GM19193 (cell line): ENCODE measurements around the gene FOSL2.

Experiments used
- POLR2A ChIP-seq: IDR thresholded peaks from 4 replicates; pipeline ENCODE4 v1.6.1; 2011; ENCODE audit not compliant: insufficient read depth, insufficient read length; ENCODE audit errors: extremely low read depth

Gene FOSL2

GRCh38 chr2:28447086-28447485, 54.4 kb downstream of the FOSL2 start:
- TF ChIP-seq POLR2A, result no peak

DNA sequence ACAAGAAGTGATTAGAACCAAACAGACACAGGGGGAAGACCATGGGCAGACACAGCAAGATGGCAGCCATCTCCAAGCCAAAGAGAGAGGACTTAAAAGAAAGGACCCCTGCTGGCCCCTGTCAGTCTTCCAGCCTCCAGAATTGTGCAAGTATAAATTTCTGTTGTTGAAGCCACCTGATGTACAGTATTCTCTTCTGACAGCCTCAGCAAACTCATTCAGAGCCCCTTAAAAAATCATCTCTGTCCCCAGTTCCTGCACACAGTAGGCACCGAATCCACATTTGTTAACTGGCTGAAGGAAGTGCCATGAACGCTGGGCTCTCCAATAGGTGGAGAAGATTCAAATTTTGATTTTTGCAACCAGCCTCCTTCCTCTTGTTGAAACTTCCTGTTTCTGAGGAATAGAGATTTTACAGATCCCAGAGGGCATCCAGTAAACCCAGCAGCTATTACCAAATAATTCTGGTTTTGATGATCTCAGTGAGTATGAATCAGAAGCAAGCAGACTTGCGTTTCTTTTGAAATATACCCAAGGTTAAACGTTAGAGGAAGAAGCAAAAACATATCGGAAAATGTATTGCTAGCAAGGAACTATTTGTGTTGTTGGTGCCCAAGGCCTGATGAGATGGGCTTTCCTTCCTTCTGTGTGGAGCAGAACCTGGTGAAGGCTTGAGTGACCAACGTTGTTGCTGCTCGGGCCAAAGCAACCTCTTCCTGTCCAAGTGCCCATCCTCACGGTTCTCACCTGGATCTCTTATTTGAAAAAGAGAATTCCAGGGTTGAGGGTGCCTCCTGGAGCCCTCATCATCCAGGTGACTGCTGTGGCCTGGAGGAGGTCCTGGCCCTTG, 55.5 kb downstream of the FOSL2 start:
- no peak for TF ChIP-seq POLR2A

GRCh38 chr2:28448793-28449100, 56.1 kb downstream of the FOSL2 start:
- no peak for TF ChIP-seq POLR2A

- TF ChIP-seq POLR2A, result no peak
These were observed 56.4 kb downstream of the FOSL2 start for GRCh38 chr2:28449126-28449487.

- no peak for TF ChIP-seq POLR2A
These were observed 57.1 kb downstream of the FOSL2 start for GRCh38 chr2:28449488-28450395.

DNA sequence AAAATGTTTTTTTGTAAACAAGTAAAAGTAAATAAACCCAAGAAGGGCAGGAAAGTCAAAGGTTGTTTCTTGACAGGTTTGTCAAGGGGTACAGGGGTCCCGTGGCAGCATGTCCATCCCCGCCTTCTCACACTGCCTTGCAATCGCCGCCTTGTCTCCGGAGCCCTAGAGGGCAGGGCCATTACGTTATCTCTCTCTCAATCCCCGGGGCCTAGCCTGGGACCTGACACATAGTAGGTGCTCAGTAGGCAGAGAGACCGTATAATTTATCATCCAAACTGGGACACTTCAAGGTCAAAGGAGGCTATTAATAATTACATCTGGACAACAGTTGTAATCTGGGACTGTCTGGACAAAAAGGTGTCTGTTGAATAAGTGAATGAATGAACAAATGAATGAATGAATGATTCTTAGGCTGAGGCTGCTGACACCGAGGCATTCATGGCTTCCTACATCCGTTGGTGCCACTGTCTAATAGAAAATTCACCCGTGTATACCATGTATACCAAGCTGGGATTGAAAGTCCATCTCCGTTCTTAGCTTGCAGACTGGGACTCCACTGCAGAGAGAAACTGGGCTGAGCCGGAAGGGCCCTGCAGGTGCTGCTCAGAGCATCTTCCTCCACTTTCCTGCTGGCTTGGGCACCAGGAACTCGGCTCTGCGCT, 58.4 kb downstream of the FOSL2 start:
- TF ChIP-seq POLR2A, result no peak

GRCh38 chr2:28451793-28452533, 59.3 kb downstream of the FOSL2 start:
- TF ChIP-seq POLR2A, result no peak

DNA sequence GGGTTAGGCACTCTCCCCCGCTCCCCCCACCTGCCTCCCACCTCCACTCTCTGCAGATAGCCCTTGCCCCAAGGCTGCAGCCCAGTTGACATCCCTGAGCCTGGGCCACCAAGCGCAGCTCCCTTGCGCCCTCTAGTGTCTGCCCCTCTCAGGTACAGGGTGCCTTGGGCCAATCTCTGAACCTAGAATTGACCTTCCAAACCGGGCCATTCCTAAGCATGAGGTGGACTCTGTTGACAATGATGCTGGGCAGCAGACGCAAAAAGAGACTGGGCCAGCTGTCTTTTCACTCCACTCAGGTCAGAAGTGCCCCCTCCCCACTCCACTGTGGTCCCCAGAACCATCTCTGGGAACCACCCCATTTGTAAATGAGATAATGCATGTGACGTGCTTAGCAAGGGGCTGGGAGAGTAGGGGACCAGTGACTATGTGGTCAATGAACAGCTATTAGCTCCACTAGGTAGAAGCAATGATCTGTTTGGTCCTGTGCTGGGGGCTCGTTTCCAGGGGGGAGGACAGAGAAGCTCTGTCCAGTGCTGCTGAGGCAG, 60.0 kb downstream of the FOSL2 start:
- TF ChIP-seq POLR2A, result no peak

DNA sequence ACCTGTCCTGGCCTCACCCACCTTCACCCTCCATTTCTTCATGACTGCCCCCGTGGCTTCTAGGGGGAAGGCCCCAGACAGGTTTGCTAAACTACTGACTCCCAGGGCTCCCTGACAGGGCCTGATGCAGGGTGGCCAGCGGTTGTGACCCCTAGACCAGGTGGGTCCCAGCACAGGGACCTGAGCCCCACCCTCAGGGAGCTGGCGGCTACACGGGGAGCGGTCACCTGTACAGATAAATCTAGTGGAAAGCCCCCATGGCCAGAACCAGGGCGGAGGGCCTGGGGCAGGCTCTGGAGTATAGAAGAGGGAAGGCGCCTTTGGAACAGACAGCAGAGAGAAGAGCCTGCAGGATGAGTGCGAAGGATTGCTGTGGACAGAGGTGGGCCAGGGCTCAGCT, 60.7 kb downstream of the FOSL2 start:
- no peak for TF ChIP-seq POLR2A

DNA sequence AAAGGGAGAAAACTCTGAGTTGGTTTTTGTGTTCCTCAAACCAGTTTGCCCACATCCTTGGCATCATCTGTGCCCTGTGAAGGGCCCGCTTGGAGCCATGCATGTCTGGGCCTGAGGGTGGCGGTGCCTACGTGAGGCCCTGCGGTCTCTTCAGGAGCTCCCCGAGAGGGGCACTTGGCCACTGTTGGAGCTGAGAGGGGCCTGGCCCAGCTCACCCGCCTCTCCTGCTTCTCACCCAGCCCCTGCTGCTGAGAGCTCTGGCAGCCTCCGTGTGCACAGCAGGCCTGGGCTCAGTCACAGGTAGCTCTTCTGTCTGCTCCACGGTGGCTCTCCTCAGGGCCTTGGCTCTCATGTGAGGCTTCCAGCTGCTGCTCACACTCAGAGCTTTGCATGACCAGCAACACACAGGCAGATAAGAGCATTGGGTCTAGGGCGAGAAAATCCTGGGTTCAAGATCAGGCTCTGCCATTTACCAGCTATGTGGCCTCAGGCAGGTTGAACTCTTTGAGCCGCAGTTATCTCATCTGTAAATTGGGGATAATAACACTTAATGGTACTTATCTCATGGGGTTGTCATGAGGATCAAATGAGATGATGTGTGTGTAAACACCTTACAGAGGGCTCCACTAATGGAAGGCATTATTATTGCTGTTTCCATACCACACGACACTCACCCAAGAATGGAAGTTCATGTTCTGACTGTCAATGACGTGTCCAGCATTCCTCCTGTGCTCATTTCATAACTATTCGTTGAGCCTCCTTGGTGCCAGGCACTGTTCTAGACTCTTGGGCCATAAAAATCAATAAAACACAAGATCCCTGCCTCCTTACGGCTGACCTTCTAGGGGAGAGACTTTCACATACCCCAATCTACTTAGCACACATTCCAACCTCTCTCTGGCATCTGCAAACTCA, 61.6 kb downstream of the FOSL2 start:
- TF ChIP-seq POLR2A, result no peak

DNA sequence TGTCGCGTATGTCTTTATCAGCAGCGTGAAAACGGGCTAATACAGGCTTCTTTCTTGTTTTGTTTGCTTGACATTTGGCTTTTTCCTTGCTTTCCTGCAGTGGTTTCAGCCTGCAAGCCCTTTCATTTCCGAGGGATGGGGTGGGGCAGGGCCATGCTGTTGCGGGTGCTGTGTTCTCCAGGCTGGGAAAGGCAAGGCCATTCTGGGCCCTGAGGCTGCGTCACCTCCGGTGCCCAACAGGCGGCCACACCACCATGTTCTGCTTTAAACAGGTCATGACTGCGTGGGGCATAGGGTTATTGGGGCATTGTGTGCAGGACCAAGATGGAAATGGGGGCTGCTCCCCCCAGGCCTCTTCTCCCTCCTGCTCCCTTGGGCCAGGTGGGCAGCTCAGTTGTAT, 64.6 kb downstream of the FOSL2 start:
- no peak for TF ChIP-seq POLR2A

DNA sequence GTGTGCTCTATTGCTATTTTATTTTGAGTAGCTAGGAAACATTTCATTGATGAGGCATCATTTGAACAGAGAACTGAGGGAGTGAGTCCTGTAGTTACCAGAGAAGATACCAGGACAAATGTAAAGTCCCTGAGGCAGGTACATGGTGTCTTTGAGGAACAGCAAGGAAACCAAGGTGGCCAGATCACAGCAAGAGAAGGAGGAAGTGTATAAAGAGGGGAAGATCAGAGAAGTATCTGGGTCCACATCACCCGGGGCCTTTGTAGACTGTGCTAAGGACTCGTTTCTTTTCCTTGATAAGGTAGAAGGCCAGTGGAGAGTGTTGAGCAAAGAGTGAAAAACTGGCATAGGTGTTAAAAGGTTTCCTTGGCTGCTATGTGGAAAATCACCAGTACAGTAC, 68.4 kb downstream of the FOSL2 start:
- no peak for TF ChIP-seq POLR2A

- no peak for TF ChIP-seq POLR2A
These were observed 69.5 kb downstream of the FOSL2 start for GRCh38 chr2:28462122-28462521.
